ENCODE results near the gene DCST1.

DNA sequence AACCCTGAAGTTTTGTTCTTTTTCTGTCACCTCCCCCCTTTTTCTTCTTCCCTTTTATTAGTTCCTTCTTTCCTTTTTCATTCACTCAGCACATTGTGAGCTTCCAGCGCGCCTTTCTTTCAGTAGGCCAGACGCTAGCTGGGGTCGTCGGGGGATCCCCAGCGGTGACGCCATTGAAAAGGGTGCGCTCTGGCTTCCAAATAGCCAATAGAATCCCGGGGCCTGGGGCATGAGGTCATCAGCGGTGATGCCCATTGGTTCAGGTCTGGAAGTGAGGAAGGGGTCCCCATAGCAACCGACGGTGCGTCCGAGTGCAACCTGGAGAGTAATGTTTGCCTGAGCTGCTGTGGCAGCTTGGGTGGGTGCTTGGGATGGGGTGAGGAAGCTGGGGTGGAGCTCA, 38.1 kb downstream of the DCST1 start:
- no peak for TF ChIP-seq EZH2phosphoT487 (conservative IDR thresholded peaks at IDR 0.05; ENCODE audit: low read length)
- TF ChIP-seq, protein P1, sequence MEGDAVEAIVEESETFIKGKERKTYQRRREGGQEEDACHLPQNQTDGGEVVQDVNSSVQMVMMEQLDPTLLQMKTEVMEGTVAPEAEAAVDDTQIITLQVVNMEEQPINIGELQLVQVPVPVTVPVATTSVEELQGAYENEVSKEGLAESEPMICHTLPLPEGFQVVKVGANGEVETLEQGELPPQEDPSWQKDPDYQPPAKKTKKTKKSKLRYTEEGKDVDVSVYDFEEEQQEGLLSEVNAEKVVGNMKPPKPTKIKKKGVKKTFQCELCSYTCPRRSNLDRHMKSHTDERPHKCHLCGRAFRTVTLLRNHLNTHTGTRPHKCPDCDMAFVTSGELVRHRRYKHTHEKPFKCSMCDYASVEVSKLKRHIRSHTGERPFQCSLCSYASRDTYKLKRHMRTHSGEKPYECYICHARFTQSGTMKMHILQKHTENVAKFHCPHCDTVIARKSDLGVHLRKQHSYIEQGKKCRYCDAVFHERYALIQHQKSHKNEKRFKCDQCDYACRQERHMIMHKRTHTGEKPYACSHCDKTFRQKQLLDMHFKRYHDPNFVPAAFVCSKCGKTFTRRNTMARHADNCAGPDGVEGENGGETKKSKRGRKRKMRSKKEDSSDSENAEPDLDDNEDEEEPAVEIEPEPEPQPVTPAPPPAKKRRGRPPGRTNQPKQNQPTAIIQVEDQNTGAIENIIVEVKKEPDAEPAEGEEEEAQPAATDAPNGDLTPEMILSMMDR (IDR thresholded peaks at IDR 0.05; ENCODE audit: insufficient read depth, low read length, poor library complexity, severe bottlenecking), result no peak
